HL-60 (cell line): ENCODE measurements around the gene PDCD7.
"Not testable (repeated sequence)": the region's sequence is repeated elsewhere in the genome, so short reads cannot be mapped to it uniquely, and the experiment has no call there.

ENCODE experiments used
- DNase-seq, 2 experiments: peaks; one replicate each; pipeline ENCODE4 v3.0.0-alpha.2; 2010 to 2020; ENCODE audit warnings: low read depth in 1 of 2, low spot score in 1 of 2
- H3K27ac ChIP-seq: fragments of 250-450 bp; sonication (Bioruptor Pico); replicated peaks from 2 replicates; pipeline ENCODE4 v1.5.1; 2020; ENCODE audit warnings: mild to moderate bottlenecking, moderate library complexity
- H3K27me3 ChIP-seq: fragments of 250-450 bp; sonication (Bioruptor Pico); 2 replicates; pipeline ENCODE4 v1.5.1; 2021; ENCODE audit warnings: mild to moderate bottlenecking, moderate library complexity; ENCODE audit not compliant: insufficient read depth, poor library complexity, severe bottlenecking
- H3K4me3 ChIP-seq: replicated peaks from 2 replicates; pipeline ENCODE4 v1.5.1; 2011; ENCODE audit warnings: mild to moderate bottlenecking, control low read depth, low read length; ENCODE audit not compliant: insufficient read depth
- GABPA ChIP-seq: IDR thresholded peaks from 2 replicates; pipeline ENCODE4 v1.6.1; 2012; ENCODE audit warnings: low read depth
- POLR2AphosphoS5 ChIP-seq: IDR thresholded peaks from 2 replicates; pipeline ENCODE4 v1.6.1; 2012; ENCODE audit warnings: low read depth
- SPI1 ChIP-seq: IDR thresholded peaks from 2 replicates; pipeline ENCODE4 v1.6.1; 2012; ENCODE audit warnings: low read depth, mild to moderate bottlenecking, borderline replicate concordance
- TF ChIP-seq, protein P1 (sequence below): IDR thresholded peaks from 2 replicates; pipeline ENCODE4 v1.6.1; 2012; ENCODE audit warnings: low read depth; ENCODE audit not compliant: insufficient replicate concordance
- TF ChIP-seq, protein P2 (sequence below): IDR thresholded peaks from one replicate; pipeline ENCODE4 v1.5.1; 2011; ENCODE audit warnings: low read length, control low read depth, inconsistent platforms; ENCODE audit not compliant: insufficient read depth

The PDCD7 gene

GRCh38 chr15:65077981-65078352 lies 55.6 kb downstream of the PDCD7 start:
- Histone ChIP-seq H3K27ac (no peak overlapping the region), H3K27me3 (peaks cover 5% of the 10 kb centered on the region), H3K4me3 (no peak overlapping the region)
- peak; percentile 20 to 54 for DNase-seq
- TF ChIP-seq, protein P1, sequence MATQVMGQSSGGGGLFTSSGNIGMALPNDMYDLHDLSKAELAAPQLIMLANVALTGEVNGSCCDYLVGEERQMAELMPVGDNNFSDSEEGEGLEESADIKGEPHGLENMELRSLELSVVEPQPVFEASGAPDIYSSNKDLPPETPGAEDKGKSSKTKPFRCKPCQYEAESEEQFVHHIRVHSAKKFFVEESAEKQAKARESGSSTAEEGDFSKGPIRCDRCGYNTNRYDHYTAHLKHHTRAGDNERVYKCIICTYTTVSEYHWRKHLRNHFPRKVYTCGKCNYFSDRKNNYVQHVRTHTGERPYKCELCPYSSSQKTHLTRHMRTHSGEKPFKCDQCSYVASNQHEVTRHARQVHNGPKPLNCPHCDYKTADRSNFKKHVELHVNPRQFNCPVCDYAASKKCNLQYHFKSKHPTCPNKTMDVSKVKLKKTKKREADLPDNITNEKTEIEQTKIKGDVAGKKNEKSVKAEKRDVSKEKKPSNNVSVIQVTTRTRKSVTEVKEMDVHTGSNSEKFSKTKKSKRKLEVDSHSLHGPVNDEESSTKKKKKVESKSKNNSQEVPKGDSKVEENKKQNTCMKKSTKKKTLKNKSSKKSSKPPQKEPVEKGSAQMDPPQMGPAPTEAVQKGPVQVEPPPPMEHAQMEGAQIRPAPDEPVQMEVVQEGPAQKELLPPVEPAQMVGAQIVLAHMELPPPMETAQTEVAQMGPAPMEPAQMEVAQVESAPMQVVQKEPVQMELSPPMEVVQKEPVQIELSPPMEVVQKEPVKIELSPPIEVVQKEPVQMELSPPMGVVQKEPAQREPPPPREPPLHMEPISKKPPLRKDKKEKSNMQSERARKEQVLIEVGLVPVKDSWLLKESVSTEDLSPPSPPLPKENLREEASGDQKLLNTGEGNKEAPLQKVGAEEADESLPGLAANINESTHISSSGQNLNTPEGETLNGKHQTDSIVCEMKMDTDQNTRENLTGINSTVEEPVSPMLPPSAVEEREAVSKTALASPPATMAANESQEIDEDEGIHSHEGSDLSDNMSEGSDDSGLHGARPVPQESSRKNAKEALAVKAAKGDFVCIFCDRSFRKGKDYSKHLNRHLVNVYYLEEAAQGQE, result no peak
- TF ChIP-seq, protein P2, sequence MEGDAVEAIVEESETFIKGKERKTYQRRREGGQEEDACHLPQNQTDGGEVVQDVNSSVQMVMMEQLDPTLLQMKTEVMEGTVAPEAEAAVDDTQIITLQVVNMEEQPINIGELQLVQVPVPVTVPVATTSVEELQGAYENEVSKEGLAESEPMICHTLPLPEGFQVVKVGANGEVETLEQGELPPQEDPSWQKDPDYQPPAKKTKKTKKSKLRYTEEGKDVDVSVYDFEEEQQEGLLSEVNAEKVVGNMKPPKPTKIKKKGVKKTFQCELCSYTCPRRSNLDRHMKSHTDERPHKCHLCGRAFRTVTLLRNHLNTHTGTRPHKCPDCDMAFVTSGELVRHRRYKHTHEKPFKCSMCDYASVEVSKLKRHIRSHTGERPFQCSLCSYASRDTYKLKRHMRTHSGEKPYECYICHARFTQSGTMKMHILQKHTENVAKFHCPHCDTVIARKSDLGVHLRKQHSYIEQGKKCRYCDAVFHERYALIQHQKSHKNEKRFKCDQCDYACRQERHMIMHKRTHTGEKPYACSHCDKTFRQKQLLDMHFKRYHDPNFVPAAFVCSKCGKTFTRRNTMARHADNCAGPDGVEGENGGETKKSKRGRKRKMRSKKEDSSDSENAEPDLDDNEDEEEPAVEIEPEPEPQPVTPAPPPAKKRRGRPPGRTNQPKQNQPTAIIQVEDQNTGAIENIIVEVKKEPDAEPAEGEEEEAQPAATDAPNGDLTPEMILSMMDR, result no peak
- no peak for TF ChIP-seq SPI1
- TF ChIP-seq POLR2AphosphoS5, result no peak
- no peak for TF ChIP-seq GABPA

GRCh38 chr15:65077291-65077980 lies 56.2 kb downstream of the PDCD7 start:
- no peak for DNase-seq
- no peak overlapping the region for H3K4me3 ChIP-seq
- H3K27me3 ChIP-seq, result no peaks in the 10 kb centered on the region
- TF ChIP-seq GABPA, result no peak
- no peak for TF ChIP-seq POLR2AphosphoS5
- TF ChIP-seq, protein P2, result no peak
- TF ChIP-seq SPI1, result no peak
- TF ChIP-seq, protein P1, result no peak
- H3K27ac ChIP-seq, result no peak overlapping the region

DNA sequence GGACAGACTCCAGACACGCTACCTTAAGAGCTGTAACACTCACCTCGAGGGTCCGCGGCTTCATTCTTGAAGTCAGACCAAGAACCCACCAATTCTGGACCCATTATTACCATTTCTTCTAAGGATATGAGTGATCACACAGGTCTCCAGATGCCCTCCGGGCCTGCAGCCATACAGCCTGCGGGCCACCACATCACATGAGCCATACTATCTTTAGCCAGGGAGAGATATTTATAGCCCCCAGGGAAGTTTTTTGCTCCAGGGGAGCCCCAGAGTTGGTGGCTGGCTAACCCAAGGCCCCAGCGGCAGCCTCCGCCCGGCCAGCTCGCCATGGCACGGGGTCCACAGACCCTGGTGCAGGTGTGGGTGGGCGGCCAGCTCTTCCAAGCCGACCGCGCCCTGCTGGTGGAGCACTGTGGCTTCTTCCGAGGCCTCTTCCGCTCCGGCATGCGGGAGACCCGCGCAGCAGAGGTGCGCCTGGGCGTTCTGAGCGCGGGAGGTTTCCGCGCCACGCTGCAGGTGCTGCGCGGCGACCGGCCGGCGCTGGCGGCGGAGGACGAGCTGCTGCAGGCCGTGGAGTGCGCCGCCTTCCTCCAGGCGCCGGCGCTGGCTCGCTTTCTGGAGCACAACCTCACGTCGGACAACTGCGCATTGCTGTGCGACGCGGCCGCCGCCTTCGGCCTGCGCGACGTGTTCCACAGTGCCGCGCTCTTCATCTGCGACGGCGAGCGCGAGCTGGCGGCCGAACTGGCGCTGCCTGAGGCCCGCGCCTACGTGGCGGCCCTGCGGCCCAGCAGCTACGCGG lies 56.9 kb downstream of the PDCD7 start, which contains the start of gene KBTBD13:
Gene KBTBD13, plus strand, starts transcription at position 261 of the 805 bp plus-strand sequence. Its CDS starts 70 bp downstream, at position 331.
- Histone ChIP-seq H3K27ac (no peak within 1 kb of the TSS), H3K27me3 (no peaks in the 10 kb centered on the region), H3K4me3 (no peak within 1 kb of the TSS)
- no peak for TF ChIP-seq SPI1
- no peak for DNase-seq

GRCh38 chr15:65075607-65076395 lies 57.8 kb downstream of the PDCD7 start:
- H3K27ac ChIP-seq, DNase-seq, H3K27me3 ChIP-seq, H3K4me3 ChIP-seq: not testable (repeated sequence)

- H3K27me3 ChIP-seq, H3K27ac ChIP-seq, DNase-seq, H3K4me3 ChIP-seq: not testable (repeated sequence)
Measured at GRCh38 chr15:65074946-65075345, 58.7 kb downstream of the PDCD7 start.
